CD4-positive, alpha-beta T cell treated with Interleukin-2 at 100 ng/mL for 4 hours (primary cell): ENCODE results near the gene NT5DC3.
"Not testable (repeated sequence)": the region's sequence is repeated elsewhere in the genome, so short reads cannot be mapped to it uniquely, and the experiment has no call there.

Experiments used
- DNase-seq: peaks from one replicate; pipeline ENCODE4 v3.0.0-alpha.2; 2020; ENCODE audit warnings: low spot score

The NT5DC3 gene

GRCh38 chr12:103855896-103856657 lies 15.0 kb upstream of the NT5DC3 start:
- no peak for DNase-seq

GRCh38 chr12:103855036-103855712 lies 14.1 kb upstream of the NT5DC3 start:
- DNase-seq: no peak

- DNase-seq: no peak
Measured at GRCh38 chr12:103854372-103854973, 13.4 kb upstream of the NT5DC3 start.

- DNase-seq: no peak
Measured at GRCh38 chr12:103852498-103852997, 11.5 kb upstream of the NT5DC3 start.

- no peak for DNase-seq
Measured at GRCh38 chr12:103851127-103851526, 10.1 kb upstream of the NT5DC3 start.

GRCh38 chr12:103850429-103850828 lies 9.4 kb upstream of the NT5DC3 start:
- no peak for DNase-seq

- no peak for DNase-seq
Measured at GRCh38 chr12:103848917-103849491, 8.0 kb upstream of the NT5DC3 start.

GRCh38 chr12:103848143-103848542 lies 7.1 kb upstream of the NT5DC3 start:
- DNase-seq: no peak

- DNase-seq: no peak
Measured at GRCh38 chr12:103846415-103846814, 5.4 kb upstream of the NT5DC3 start.

GRCh38 chr12:103844305-103844704 lies 3.3 kb upstream of the NT5DC3 start:
- no peak for DNase-seq

- peak; percentile 18 for DNase-seq
Measured at GRCh38 chr12:103841690-103842584, 903 bp upstream of the NT5DC3 start.

GRCh38 chr12:103840462-103840875 lies 565 bp downstream of the NT5DC3 start:
- DNase-seq: peak; percentile 10

GRCh38 chr12:103839609-103840461 lies 1.2 kb downstream of the NT5DC3 start:
- DNase-seq: no peak

- DNase-seq: no peak
Measured at GRCh38 chr12:103839103-103839502, 1.9 kb downstream of the NT5DC3 start.

- no peak for DNase-seq
Measured at GRCh38 chr12:103838254-103838914, 2.6 kb downstream of the NT5DC3 start.

- DNase-seq: no peak
Measured at GRCh38 chr12:103836345-103836744, 4.7 kb downstream of the NT5DC3 start.

- not testable (repeated sequence) for DNase-seq
Measured at GRCh38 chr12:103835747-103836335, 5.2 kb downstream of the NT5DC3 start.

- DNase-seq: no peak
Measured at GRCh38 chr12:103834942-103835341, 6.1 kb downstream of the NT5DC3 start.

GRCh38 chr12:103833891-103834290 lies 7.1 kb downstream of the NT5DC3 start:
- no peak for DNase-seq
